Activated naive CD4-positive, alpha-beta T cell treated with Interleukin-2 at 50 U/mL for 16 hours (primary cell): ENCODE data around the gene RNPEP.
"Not testable (repeated sequence)": the region's sequence is repeated elsewhere in the genome, so short reads cannot be mapped to it uniquely, and the experiment has no call there.

Experiments
- DNase-seq: peaks from one replicate; pipeline ENCODE4 v3.0.0-alpha.2; 2020

Gene RNPEP

DNA sequence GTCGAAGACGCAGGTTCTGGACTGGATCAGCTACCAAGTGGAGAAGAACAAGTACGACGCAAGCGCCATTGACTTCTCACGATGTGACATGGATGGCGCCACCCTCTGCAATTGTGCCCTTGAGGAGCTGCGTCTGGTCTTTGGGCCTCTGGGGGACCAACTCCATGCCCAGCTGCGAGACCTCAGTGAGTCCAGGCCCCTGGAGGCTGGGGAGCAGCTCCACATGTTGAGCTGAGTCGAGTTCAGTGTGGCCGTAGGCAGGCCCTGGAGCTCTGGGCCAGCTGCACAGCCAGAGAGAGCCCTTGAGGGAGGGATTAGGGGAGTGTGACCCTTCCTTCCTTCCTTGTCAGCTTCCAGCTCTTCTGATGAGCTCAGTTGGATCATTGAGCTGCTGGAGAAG, 29.5 kb downstream of the RNPEP start:
- DNase-seq = no peak

DNA sequence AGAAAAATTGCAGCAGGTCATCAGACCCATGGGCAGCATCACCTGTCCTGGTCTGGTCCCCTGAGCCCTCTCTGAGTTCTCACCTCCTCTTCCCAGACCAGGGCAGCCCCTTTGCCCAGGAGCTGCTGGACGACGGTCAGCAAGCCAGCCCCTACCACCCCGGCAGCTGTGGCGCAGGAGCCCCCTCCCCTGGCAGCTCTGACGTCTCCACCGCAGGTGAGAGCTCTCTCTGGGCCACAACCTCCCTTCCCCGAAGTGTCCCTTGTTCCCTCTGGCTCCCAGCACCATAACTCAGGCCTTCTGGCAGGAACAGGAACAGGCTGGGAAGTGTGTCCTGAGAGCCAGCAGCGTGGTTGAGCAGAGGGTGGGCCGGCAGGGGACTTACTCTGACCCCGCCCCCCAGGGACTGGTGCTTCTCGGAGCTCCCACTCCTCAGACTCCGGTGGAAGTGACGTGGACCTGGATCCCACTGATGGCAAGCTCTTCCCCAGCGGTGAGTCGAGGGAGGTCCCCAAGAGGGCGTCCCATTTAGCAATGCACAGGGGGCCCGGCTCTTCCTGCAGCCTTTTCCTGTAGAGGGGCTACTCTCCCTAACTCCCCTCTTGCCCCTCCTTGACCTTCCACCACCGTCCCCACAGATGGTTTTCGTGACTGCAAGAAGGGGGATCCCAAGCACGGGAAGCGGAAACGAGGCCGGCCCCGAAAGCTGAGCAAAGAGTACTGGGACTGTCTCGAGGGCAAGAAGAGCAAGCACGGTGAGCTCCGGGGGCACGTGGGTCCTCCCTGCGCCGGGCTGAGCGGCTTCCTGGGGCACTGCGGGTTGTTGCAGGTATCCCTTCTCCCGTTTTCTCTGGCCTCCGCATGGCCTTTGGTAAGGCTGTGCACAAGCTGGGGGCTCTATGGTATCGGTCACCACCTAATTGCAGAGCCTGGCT, 30.4 kb downstream of the RNPEP start:
- no peak for DNase-seq

DNA sequence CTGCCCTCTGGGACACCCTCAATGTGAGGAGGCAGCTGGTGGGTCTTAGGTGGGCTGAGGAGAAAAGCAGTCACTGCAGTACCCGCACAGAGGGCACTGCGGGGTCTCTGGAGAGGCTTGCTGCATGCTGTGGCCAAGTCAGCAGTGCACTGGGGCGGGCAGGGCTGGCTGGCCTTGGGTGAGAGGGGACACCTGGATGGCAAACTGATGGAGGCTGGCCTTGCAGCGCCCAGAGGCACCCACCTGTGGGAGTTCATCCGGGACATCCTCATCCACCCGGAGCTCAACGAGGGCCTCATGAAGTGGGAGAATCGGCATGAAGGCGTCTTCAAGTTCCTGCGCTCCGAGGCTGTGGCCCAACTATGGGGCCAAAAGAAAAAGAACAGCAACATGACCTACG, 31.2 kb downstream of the RNPEP start:
- DNase-seq = no peak

DNA sequence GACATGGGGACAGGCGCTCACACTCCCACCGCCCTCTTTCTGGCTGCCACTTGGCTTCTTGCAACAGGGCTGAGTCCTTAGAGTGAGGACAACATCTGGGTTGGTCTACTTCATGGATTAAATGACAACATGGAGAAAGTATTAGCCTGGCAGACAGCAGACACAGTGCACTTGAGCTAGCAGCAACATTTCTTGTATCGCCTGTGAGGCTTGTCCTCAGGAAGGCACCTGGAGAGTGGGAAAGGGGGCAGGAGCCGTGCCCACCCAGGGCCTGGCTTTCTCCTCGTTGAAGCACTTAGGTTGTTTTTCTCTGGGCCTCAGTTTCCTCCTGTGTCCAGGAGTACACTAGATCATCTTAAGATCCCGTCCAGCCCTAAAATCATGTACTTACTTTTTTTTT, 31.6 kb downstream of the RNPEP start:
- no peak for DNase-seq

DNA sequence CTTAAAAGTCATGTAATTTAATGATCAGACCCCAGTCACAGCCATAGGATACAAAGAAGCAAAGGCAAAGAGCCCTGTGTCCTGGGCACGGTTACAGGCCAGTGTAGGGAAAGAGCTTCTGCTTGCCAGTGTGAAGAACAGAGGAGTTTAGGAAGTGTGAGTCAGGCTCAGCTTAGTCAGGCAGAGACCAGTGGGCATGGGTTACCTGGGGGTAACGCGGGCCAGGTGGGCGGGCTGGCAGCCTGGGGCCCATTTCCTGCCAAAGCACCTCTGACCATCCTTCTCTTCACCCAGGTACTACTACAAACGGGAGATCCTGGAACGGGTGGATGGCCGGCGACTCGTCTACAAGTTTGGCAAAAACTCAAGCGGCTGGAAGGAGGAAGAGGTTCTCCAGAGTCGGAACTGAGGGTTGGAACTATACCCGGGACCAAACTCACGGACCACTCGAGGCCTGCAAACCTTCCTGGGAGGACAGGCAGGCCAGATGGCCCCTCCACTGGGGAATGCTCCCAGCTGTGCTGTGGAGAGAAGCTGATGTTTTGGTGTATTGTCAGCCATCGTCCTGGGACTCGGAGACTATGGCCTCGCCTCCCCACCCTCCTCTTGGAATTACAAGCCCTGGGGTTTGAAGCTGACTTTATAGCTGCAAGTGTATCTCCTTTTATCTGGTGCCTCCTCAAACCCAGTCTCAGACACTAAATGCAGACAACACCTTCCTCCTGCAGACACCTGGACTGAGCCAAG, 32.6 kb downstream of the RNPEP start:
- DNase-seq = no peak

DNA sequence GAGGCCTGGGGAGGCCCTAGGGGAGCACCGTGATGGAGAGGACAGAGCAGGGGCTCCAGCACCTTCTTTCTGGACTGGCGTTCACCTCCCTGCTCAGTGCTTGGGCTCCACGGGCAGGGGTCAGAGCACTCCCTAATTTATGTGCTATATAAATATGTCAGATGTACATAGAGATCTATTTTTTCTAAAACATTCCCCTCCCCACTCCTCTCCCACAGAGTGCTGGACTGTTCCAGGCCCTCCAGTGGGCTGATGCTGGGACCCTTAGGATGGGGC, 33.2 kb downstream of the RNPEP start:
- no peak for DNase-seq

DNA sequence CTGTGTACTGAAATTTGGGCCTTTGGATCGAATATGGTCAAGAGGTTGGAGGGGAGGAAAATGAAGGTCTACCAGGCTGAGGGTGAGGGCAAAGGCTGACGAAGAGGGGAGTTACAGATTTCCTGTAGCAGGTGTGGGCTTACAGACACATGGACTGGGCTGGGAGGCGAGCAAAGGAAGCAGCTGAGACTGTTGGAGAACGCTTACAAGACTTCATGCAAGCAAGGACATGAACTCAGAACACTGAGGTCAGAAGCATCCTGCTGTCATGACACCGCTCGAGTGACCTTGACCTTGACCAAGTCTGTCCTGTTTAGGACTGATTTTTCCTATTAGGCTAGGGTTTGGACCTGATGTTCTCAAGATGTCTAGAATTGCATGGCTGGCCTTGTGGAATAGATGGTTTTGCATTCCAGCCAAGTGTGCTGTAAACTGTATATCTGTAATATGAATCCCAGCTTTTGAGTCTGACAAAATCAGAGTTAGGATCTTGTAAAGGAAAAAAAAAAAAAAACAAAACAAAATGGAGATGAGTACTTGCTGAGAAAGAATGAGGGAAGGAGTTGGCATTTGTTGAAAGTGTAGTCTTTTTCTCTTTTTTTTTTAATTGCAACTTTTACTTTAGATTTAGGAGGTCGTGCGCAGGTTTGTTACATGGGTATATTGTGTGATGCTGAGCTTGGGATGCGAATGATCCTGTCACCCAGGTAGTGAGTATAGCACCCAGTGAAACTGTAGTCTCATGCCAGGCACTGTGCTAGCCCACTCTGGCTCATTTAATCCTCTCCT, 33.8 kb downstream of the RNPEP start:
- no peak for DNase-seq

DNA sequence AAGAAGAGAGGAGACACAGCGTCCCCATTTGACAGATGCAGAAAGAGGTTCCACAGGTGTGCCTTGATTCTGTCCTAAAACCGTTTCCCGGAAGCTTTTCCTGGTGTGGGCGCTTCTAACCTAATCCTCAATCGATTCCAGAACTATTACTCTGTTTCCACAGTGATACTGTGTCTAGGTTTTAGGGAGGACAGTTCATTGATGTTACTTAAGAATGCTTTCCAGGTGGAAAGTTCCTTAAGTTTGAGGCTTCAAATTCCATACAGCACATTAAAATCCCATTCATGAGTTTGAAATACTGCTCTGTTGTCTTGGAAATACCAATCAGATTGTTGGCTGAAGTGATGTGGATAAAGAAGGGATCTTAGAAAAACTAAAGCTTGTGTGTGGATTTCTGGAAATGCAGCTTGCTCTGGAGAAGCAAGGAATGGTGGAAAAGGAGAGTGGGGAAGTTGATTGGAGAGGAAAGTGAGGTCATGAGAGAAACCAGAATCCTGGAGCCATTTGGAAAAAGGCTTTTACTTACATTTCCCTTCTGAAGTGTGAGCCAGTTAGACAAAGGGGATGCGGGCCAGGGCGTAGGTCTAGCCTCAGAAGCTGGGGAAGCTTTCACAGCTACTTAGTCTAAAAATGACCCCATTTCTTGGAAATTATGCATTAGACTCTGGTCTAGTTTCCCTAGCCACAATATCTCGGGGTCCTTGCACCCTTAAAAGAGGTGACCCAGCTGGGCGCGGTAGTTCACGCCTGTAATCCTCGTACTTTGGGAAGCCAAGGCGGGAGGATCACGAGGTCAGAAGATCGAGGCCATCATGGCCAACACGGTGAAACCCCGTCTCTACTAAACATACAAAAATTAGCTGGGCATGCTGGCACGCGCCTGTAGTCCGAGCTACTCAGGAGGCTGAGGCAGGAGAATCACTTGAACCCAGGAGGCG, 34.6 kb downstream of the RNPEP start:
- DNase-seq = no peak

DNA sequence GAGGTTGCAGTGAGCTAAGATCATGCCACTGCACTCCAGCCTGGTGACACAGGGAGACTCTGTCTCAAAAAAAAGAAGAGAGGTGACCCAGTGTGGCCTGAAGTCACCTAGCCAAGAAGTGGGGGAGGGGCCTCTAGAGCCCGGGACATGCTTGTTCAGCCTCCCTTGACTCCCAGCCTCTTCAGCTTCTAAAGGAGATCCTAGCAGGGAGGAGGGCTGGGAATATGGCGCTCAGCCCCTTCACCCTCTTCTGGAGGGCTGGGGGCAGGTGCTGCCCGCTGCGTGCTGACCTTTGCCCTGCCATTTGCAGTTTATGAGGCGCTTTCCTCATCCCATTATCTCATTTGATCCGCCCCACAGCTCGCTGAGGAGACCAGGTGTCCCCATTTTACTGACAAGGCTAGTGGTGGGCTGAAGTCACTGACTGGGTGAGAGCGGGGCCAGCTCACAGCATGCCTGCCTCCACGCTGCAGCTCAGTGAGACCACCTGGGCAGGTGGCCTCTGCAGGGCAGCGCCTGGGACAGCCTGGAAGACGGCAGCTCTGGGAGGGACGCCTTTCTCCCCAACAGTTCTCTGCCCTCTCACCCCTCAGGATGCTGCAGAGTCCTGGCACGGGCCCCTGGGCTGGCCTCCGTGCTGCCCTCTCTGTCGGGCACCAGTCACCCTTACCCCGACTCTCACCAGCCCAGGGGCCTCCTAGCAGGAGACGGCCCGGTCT, 35.5 kb downstream of the RNPEP start:
- DNase-seq = no peak

DNA sequence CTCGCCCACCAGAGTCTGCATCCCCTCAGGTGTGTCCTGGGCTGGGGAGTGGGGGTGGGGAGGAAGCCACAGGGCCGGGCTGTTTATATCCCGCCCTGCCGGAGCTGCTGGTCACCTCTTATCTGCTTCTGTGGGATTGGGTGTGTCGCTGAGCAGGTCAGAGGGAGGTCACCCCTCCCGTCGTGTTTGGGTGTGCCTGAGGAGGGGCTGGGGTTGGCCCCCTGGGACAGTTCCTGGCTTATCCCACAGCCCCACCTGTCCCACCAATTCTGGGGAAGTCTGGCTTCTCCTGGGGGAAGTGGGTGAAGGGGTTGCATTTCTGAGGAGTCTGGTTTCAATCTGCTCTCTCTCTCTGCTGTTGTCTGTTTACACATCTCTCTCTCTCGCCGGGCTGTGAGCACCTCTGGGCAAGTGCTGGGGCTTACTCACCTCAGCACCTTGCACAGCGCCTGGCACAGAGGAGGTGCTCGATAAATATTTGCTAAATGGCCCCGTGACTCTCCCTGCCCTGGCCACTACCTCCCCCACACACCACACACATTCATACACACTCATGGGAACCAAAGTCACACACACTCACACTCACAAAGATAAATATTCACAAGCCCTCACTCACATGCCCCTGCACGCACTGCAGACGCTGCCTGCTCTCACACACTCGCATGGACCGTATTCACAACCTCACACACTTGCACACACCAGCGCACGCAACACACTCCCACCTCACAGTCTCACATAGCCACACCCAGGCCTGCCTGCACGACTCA, 36.2 kb downstream of the RNPEP start:
- no peak for DNase-seq

DNA sequence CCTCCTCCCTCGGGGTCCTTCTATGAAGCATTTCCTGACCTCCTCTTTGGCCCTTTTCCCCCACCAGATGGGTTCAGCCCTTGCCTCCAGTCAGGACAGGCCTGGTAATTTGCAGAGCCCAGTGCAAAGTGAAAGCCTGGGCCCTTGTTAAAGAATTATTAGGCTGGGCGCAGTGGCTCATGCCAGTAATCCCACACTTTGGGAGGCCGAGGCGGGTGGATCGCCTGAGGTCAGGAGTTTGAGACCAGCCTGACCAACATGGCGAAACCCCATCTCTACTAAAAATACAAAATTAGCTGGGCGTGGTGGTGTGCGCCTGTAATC, 36.7 kb downstream of the RNPEP start:
- not testable (repeated sequence) for DNase-seq

DNA sequence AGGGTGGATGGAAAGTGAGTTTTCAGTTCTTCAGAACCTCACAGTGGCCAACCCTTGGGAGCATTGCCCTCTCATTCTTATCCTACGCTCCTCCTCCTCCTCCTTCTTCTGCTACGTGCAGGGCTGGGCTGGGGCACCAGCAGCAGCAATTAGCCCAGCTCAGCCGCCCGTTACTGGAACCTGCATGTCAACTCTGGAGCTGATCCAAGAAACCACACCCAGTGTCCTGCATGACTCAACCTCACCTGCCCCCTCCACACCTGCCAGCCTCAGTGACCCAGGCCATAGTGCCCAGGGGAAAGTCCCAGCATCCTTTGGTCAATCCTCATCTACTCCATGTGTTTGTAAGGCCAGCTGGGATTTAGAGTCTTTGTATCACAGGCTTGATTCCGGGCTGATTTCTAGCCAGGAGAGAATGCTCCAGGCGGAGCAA, 40.6 kb downstream of the RNPEP start:
- DNase-seq = no peak

DNA sequence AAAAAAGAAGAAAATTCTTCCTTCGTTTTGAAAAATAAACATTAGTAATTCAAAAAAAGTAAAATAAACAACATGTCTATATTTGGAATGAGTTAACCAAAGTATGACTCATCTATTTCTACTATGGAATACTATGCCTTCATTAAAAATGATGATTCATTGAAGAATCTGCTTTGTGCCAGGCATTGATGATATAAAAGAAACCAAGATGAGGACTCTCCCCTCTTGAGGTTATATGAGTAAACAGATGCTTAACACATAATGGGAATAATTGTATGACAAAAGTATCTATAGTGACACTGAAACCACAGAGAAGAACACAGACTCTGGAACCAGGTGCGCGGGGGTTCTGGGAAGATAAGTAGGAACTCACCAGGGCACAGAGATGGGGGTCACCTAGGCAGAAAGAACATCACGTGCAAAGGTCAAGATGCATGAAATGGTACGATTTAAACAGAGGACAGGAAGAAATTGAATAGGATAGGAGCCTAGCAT, 46.8 kb downstream of the RNPEP start:
- no peak for DNase-seq

DNA sequence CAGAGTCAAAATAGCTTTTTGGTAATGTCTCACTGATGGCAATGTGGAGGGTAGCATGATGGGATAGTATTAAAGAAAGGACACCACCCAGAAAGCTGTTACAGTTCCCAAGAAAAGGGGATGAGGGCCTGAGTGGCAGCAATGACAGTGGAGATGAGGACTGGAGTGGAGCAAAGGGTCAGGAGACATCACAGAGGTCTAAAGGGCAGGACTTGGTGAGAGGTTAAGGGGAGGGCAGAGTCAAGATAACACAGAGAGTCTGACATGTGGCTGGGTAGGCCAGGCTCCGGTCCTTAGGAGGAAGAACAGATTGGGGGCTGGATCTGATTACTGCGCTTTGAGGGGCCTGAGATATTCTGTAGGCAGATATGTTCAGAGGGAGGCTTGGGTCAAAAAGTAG, 47.3 kb downstream of the RNPEP start:
- no peak for DNase-seq

DNA sequence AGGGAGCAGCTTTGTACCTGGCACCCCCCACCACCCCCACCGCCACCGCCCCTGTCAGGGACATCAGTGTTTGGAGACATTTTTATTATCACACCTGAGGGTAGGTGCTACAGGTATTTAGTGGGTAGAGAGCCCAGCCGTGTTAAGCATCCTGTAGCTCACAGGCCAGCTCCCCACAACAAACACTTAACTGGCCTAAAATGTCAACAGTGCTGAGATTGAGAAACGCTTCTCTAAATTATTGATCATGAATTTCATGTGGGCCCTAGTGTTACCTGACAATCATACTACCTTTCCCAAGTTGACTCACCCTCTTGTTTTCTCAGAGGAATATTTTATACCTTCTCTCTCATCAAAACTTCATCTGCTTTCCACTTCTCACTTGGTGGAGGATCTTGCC, 49.3 kb downstream of the RNPEP start:
- DNase-seq = no peak

DNA sequence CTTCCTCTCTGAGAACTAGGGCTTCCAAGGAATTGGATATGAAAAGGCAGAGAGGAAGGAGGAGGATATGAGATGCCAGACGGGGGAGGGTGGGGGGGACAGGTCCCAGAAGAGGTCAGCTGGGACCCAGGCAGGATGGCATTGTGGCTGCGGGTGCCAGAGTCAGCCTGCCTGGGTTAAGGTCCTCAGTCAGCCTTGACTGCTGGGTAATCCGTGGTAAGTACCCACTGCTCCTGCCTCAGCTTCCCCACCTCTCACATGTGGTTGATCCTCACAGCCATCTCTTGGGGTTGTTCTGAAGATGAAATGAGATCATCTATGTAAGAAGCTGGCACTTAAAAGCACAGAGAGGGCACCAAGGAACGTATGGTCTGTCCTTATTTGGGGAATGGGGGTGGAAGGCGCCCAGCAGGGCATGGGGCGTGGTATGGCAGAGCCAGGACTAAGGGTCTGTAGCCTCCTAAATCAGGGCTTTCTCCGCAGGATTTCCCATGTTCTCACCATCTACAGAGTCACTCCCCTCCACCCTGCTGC, 51.8 kb downstream of the RNPEP start:
- DNase-seq = no peak

DNA sequence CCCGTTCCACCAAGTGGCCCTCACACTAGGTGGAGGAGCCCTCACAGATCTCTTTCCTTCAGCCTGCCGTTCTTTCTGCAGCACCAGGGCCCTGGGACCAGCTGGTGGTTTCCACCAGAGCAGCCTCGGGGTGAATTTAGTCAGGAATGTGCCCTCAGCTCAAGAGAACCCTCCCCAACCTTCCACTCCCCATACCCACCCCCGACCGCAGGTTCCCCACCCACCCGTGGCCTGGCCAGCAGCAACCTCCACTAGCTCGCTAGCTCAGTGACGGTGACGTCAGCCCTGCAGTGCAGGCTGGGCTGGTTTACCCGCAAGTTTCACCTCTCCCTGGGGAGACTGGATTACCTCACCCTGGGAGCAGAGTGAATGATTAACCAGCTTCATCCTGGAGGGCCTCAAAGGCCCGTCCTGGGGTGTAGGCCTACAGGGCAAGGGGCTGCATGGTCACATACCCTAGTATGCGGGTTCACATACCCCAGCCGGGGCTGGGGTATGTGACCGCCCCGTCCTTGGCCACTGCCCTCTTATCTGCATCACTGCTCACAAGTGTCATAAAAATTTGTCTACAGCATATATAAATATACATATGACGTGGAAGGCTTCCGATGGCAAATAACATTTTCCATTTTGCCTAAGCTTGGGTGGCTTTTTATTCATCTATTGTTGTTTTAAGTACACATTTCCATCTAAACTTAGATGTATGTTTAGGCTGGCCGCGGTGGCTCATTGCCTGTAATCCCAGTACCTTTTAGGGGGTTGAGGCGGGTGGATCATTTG, 52.4 kb downstream of the RNPEP start:
- DNase-seq = no peak

DNA sequence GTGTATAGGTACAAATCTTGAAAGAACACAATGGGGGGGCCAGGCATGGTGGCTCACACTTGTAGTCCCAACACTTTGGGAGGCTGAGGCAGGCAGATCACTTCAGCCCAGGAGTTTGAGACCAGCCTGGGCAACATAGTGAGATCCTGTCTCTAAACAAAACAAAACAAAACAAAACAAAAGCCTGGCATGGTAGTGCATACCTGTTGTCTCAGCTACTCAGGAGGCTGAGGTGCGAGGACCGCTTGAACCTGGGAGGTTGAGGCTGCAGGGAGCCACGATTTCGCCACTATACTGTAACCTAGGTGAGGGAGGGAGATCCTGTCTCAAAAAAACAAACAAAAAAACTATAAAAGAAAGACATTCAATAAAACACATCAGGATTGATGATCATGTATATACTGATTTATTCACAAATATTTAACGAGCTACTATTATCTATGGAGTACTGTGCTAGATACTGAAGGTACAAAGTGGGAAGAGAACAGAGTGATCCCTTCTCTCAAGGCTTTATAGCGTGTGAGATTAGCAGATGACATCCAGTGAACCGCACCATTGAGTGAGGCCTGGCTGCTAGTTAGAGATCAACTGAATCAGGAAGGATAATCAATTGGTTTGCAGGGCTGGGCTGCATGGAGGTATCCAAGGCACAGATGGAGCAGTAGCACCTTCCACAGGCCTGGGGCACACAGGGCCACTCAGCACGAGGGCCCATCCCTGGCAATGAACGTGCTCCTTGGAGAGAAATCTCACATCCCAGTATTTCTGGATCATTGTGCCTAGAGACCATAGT, 54.3 kb downstream of the RNPEP start:
- no peak for DNase-seq

DNA sequence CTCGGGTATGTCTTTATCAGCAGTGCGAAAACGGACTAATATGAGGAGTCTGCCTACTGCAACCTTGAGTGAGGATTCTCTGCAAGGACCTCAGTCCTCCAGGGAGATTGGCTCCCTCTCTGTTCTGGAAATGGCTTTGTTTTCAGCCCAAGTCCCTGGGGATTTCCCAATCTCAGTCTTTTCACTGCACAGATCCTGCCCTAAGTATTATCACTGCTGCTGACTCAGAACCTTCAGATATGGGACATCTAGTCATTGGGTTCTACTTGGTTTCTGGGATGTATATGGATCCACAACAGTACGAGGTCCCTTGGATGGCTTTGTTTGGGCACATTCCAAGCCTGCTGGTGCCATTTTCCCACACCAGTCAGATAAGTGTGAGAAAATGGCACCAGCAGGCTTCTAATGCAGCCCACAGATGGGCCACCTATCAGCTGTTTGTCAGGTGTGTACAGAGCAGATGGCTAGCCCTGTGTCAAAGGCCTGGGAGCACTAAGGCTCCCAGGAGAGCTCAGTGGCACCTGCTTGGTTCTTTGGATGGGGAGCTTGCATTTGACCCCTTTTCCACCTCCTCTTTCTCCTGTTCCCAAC, 55.4 kb downstream of the RNPEP start:
- DNase-seq = no peak
